ENCODE data around the gene SEMA4B.
"Not testable (repeated sequence)": the region's sequence is repeated elsewhere in the genome, so short reads cannot be mapped to it uniquely, and the experiment has no call there.

The SEMA4B gene

DNA sequence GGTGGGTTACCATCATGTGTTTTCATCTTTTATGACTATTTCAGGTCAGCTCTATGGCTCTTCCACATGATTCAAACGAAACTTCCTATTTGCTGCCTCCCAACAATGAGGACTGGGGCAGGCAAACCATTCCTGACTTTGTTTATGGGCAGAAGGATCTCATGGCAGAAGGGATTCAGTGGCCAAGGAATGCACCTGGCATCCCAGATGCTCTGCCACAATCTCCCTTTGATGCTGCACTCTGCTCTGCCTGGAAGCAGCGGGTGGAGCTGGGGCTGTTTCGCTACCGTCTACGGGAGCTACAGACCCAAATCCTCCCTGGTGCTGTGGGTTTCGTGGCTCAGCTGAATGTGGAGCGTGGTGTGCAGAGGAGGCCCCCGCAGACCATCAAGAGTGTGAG lies 39.7 kb downstream of the SEMA4B start:
- no peaks in the 10 kb centered on the region for H3K27me3 Mint-ChIP-seq
- H3K4me3 Mint-ChIP-seq: no peak overlapping the region
- no peaks in the 10 kb centered on the region for H3K9me3 Mint-ChIP-seq
- H3K4me1 Mint-ChIP-seq (ENCODE audit: low read depth): peaks cover 9% of the 10 kb centered on the region
- H3K36me3 Mint-ChIP-seq (ENCODE audit: low read depth): peaks cover 14% of the 10 kb centered on the region
- no peak overlapping the region for H3K27ac Mint-ChIP-seq

DNA sequence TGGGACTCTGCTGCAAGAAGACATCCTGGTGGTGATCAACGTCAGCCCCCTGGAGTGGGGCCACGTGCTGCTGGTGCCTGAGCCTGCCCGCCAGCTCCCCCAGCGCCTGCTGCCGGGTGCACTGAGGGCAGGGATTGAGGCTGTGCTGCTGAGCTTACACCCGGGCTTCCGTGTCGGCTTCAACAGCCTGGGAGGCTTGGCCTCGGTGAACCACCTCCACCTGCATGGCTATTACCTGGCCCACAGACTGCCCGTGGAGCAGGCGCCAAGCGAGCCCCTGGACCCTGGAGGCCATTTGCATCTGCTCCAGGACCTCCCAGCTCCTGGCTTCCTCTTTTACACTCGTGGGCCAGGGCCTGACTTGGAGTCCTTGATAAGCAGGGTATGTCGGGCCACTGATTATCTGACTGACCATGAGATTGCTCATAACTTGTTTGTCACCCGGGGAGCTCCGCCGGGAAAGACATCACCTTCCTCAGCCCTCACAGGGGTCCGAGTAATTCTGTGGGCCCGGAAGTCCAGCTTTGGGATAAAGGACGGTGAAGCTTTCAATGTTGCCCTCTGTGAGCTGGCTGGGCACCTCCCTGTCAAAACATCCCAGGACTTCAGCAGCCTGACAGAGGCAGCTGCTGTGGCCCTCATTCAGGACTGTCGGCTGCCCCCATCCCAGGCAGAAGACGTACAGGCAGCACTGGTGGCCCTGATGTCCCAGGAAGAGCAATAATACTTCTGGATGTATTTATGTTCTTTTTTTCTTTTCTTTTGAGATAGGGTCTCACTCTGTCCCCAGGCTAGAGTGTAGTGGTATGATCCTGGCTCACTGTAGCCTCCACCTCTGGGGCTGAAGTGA lies 40.4 kb downstream of the SEMA4B start:
- Mint-ChIP-seq H3K36me3 (ENCODE audit: low read depth) (peaks cover 14% of the 10 kb centered on the region), H3K27ac (no peak overlapping the region), H3K4me3 (no peak overlapping the region), H3K27me3 (no peaks in the 10 kb centered on the region), H3K4me1 (ENCODE audit: low read depth) (peaks cover 5% of the 10 kb centered on the region), H3K9me3 (no peaks in the 10 kb centered on the region)

DNA sequence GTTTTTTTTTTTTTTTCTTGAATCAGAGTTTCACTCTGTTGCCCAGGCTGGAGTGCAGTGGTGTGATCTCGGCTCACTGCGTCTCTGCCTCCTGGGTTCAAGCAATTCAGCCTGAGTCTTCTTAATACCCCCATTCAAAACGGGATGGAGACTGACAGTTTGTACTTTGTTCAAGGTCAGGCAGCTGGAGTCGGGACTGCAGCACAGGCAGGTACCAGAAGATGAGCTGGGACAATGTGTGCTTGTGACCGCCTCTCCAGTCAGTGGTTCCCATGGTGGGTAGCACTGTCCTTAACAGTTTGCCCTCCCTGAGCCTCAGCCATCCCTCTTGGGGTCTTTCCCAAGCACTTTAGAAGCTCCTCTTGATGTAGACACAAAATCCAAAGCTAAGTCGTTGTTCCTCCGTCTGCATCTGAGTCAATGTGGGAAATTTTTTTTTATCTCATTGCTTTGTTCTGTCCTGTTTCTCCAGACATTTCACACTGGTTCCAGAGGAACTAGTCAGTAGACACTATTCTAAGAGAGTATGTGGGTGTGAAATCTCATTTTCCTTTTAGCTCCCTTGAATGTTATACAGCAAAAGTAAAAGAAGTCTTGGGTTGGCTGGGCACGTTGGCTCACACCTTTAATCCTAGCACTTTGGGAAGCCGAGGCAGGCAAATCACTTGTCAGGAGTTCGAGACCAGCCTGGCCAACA lies 43.0 kb downstream of the SEMA4B start:
- no peak overlapping the region for H3K4me3 Mint-ChIP-seq
- H3K27me3 Mint-ChIP-seq: no peaks in the 10 kb centered on the region
- peaks cover 10% of the 10 kb centered on the region for H3K4me1 Mint-ChIP-seq (ENCODE audit: low read depth)
- H3K9me3 Mint-ChIP-seq: no peaks in the 10 kb centered on the region
- peaks cover 4% of the 10 kb centered on the region for H3K36me3 Mint-ChIP-seq (ENCODE audit: low read depth)
- no peak overlapping the region for H3K27ac Mint-ChIP-seq

DNA sequence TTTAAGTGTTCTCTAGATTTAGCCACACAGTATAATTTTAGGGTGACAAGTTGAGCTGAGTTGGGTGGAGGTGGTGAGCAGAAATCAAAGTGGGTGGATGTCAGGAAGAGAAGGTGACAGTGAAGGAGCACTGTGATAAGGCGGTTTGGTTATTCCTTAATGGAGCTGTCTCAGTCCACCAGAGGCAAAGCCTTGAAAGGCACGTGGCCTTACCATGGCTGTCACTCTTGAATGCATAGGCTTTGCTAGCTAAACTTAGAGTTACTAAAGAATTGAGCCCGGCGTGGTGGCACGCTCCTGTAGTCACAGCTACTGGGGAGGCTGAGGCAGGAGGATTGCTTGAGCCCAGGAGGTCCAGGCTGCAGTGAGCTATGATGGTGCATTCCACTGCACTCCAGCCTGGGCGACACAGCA lies 47.7 kb downstream of the SEMA4B start:
- Mint-ChIP-seq H3K27me3 (no peaks in the 10 kb centered on the region), H3K4me1 (ENCODE audit: low read depth) (peaks cover 17% of the 10 kb centered on the region), H3K9me3 (no peaks in the 10 kb centered on the region), H3K36me3 (ENCODE audit: low read depth) (no peaks in the 10 kb centered on the region), H3K4me3 (peak overlapping the region; percentile 67), H3K27ac (no peak overlapping the region)

DNA sequence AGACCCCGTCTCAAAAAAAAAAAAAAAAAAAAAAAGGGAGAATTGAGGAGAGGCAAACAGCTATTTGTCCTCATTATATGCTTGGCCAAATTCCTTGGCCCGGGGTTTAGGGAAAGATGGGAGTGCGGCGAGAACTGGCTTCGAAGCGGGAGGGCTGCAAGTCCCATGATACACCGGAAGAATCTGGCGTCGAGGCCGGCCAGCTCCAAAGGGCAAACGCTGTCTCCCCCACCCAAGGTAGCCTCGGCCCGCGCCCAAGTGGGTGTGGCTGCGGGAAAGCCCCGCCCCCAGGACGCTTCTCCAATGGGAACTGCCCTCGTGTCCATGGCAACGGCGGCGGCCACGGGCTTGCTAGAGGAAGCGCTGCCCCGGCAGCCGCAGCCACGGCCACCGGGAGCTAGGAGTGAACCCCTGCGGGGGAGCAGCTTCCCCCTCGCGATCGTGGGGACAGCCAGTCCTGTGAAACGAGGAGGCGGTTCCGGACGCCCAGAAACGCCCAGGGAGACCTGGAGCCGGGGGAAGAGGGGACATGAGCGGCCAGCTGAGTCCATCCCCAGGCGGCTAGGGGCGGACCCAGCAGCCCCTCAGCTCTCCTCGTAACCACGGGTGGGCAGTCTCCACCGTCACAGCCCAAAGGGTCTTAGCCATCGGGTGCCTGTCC lies 48.2 kb downstream of the SEMA4B start, which contains the start of gene TTLL13:
Gene TTLL13, plus strand, starts transcription at position 354 of the 661 bp plus-strand sequence. CDS start 1,075 bp downstream, outside the sequence.
- Mint-ChIP-seq H3K36me3 (ENCODE audit: low read depth) (no peaks in the 10 kb centered on the region), H3K27me3 (no peaks in the 10 kb centered on the region), H3K27ac (no peak within 1 kb of the TSS)

DNA sequence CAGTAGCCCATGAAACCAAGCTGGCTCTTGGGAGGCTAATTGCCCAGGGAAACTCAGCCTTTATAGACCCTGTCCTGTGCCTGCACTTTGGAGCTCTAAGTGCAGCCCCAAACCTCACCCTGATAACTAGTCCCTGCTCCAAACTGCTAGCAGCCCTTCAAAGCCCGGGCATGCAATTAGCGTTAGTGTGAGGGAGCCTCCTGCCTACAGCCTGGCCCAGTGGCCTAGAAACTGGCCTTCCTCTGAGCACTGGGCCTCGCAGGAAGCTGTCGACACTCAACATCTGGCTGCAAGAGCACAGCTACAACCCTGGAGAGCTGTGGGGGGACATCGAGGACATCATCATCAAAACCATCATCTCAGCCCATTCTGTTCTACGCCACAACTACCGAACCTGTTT lies 56.6 kb downstream of the SEMA4B start:
- Mint-ChIP-seq H3K27ac (no peak overlapping the region), H3K27me3 (no peaks in the 10 kb centered on the region), H3K4me1 (ENCODE audit: low read depth) (no peaks in the 10 kb centered on the region), H3K36me3 (ENCODE audit: low read depth) (no peaks in the 10 kb centered on the region), H3K4me3 (no peak overlapping the region), H3K9me3 (no peaks in the 10 kb centered on the region)

More for the DNA sequence above, 48.2 kb downstream of the SEMA4B start, which contains the start of gene TTLL13:
- Mint-ChIP-seq H3K4me3 (peak within 1 kb of the TSS; percentile 67), H3K9me3 (no peaks in the 10 kb centered on the region), H3K4me1 (ENCODE audit: low read depth) (peaks cover 17% of the 10 kb centered on the region)

DNA sequence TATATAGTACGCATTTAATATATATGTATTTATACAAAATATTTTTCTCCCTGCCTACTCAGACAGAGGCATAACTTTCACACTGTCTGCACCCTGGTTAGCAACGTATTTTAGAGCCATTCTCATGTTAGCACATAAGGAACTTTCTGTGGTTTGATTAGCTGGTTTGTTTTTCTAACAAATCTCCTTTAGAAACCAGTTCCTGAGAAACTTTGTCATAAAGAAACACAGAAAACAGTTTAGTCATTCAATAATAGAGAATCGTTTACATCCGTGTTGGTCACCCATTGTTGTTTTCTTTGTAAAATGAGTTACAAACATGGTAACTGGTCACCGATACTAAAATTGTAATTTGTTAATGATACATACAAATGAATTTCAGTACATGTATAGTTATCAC lies 58.4 kb downstream of the SEMA4B start:
- no peak overlapping the region for H3K27ac Mint-ChIP-seq
- H3K4me3 Mint-ChIP-seq: no peak overlapping the region
- peaks cover 10% of the 10 kb centered on the region for H3K4me1 Mint-ChIP-seq (ENCODE audit: low read depth)
- no peaks in the 10 kb centered on the region for H3K27me3 Mint-ChIP-seq
- H3K36me3 Mint-ChIP-seq (ENCODE audit: low read depth): no peaks in the 10 kb centered on the region
- no peaks in the 10 kb centered on the region for H3K9me3 Mint-ChIP-seq

DNA sequence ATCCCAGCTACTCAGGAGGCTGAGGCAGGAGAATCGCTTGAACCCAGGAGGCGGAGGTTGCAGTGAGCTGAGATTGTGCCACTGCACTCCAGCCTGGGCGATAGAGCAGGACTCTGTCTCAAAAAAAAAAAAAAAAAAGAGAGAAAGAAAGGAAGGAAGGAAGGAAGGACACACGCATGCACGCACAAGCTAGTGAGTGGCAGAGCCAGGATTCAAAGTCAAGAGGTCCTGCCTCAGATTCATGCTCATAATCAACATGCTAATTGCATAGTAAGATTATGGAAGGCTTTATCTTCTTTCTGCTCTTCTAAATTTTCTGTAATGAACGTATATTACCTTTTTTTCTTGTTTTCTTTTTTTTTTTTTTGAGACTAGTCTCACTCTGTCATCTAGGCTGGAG lies 59.6 kb downstream of the SEMA4B start:
- H3K27me3 Mint-ChIP-seq; H3K36me3 Mint-ChIP-seq (ENCODE audit: low read depth); H3K9me3 Mint-ChIP-seq; H3K4me3 Mint-ChIP-seq; H3K27ac Mint-ChIP-seq: not testable (repeated sequence)
- H3K4me1 Mint-ChIP-seq (ENCODE audit: low read depth): peaks cover 14% of the 10 kb centered on the region

DNA sequence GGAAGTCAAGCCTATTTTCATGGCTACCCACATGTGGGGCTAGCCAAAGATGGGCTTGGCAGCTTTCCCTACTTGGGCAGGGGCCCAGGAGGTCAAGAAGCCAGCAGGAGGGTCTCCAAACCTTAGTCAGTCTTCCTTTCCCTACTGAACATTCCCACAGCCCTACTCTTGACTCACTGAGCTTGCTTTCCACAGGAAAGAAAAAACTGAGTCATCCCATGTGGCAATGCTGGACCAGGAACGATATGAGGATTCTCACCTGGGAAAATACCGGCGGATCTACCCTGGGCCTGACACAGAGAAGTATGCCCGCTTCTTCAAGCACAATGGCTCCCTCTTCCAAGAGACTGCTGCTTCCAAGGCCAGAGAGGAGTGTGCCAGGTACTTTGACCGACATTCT lies 60.7 kb downstream of the SEMA4B start:
- H3K4me3 Mint-ChIP-seq: no peak overlapping the region
- no peaks in the 10 kb centered on the region for H3K9me3 Mint-ChIP-seq
- H3K27ac Mint-ChIP-seq: no peak overlapping the region
- H3K4me1 Mint-ChIP-seq (ENCODE audit: low read depth): peaks cover 18% of the 10 kb centered on the region
- no peaks in the 10 kb centered on the region for H3K27me3 Mint-ChIP-seq
- H3K36me3 Mint-ChIP-seq (ENCODE audit: low read depth): peaks cover 9% of the 10 kb centered on the region

DNA sequence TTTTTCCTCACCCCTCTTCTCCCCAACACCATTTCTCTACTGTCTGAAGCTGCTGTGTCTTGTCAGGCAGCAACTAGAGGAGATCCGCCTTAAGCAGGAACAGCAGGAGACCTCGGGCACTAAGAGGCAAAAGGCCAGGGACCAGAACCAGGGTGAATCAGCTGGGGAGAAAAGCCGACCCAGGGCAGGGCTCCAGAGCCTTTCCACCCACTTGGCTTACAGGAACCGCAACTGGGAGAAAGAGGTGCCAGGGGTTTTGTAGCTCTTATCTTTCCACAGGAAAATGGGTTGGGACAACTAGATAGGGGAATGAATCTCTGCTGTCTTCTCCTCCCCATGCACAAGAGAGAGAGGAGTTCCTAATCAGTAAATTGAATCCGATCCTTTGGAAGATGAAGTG lies 61.3 kb downstream of the SEMA4B start:
- Mint-ChIP-seq H3K9me3 (no peaks in the 10 kb centered on the region), H3K27me3 (no peaks in the 10 kb centered on the region), H3K36me3 (ENCODE audit: low read depth) (peaks cover 11% of the 10 kb centered on the region), H3K4me1 (ENCODE audit: low read depth) (peaks cover 24% of the 10 kb centered on the region), H3K27ac (no peak overlapping the region), H3K4me3 (no peak overlapping the region)

DNA sequence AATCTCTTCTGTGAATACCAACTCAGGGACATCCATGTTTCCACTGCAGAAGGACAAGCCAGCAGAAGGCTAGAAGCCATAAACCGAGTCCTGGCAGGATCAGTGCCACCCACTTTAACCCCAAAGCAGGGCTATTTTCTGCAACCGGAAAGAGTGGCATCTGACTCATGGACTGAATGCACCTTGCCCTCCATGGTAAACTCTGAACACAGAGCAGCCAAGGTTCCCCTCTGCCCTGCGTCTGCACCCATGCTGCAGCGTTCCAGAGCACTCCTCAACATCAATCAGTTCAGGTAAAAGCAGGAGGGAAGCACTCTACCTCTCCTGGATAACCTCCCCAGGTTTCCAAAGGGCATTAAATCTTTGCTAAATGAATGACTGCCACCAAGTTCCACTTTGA lies 63.5 kb downstream of the SEMA4B start:
- H3K9me3 Mint-ChIP-seq: no peaks in the 10 kb centered on the region
- H3K27ac Mint-ChIP-seq: peak overlapping the region; percentile 99
- peaks cover 42% of the 10 kb centered on the region for H3K4me1 Mint-ChIP-seq (ENCODE audit: low read depth)
- H3K4me3 Mint-ChIP-seq: peak overlapping the region; percentile 98
- peaks cover 24% of the 10 kb centered on the region for H3K36me3 Mint-ChIP-seq (ENCODE audit: low read depth)
- H3K27me3 Mint-ChIP-seq: no peaks in the 10 kb centered on the region

DNA sequence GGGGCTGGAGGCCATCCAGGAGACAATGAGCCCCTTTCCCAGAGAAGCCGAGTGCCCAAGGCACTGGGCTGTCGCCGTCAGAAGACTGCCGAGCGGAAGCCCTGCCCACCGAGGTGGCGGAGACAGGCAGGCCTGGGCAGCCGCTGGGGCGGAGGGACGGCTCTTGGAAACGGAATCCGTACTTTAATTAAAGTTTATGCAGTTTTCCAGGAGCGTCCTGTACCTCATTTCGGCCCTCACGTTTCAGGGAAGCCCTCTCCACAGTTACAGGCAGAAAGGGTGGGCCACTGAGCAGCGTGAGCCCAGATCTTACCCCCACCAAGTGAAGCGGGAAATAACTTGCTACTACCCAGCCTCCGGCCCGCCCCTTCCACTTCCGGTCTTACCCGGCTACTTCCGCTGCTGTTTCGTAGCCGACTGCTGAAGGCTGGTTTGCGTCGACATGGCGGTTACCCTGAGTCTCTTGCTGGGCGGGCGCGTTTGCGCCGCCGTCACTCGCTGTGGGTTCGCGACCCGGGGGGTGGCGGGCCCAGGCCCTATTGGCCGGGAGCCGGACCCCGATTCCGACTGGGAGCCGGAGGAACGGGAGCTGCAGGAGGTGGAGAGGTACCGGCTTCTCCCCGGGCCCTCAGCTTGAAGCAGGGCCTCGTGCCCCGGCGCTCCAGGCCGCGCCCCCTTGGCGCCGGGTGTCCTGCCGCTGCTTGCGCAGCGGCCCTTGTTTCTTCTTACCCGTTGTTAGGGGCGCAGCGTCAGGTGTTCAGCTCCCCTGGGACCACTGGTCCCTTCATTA lies 64.3 kb downstream of the SEMA4B start, which contains the start of gene NGRN:
Gene NGRN, plus strand, starts transcription at position 402 of the 790 bp plus-strand sequence. Its CDS starts 41 bp downstream, at position 443.
- Mint-ChIP-seq H3K4me1 (ENCODE audit: low read depth) (peaks cover 50% of the 10 kb centered on the region), H3K9me3 (no peaks in the 10 kb centered on the region), H3K27me3 (no peaks in the 10 kb centered on the region), H3K36me3 (ENCODE audit: low read depth) (peaks cover 32% of the 10 kb centered on the region), H3K27ac (peak within 1 kb of the TSS; percentile 99), H3K4me3 (peak within 1 kb of the TSS; percentile 98)

DNA sequence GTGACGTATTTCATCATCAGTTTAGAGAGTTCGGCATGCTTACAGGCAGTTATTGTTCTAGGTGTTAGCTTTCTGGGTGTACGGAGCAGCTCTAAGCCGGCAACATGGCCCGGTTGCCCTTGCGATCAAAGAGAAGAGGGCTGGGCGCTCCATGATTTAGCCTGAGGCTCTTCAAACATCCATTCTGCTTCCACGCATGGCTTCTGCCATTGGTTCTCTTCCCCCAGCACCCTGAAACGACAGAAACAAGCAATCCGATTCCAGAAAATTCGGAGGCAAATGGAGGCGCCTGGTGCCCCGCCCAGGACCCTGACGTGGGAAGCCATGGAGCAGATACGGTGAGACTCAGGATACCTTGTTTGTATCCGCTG lies 64.9 kb downstream of the SEMA4B start:
- Mint-ChIP-seq H3K36me3 (ENCODE audit: low read depth) (peaks cover 36% of the 10 kb centered on the region), H3K27ac (peak overlapping the region; percentile 99), H3K4me3 (peak overlapping the region; percentile 98), H3K27me3 (no peaks in the 10 kb centered on the region), H3K9me3 (no peaks in the 10 kb centered on the region), H3K4me1 (ENCODE audit: low read depth) (peaks cover 53% of the 10 kb centered on the region)

DNA sequence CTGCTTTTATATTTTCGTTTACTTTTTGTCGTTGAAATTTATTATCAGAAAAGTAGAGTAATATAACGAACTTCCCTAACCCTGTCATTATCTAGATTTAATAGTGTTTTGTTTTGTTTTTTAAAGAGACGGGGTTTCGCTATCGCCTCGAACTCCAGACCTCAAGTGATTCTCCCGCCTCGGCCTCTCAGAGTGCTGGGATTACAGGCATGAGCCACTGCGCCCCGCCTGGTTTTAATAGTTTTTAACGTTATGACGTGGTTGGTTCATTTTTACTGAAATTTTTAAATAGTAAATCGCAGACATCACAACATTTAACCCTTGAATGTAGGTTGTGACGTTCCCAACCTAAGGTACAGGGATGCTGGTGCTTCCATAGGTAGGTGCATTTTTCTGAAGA lies 65.4 kb downstream of the SEMA4B start:
- H3K27ac Mint-ChIP-seq: peak overlapping the region; percentile 99
- peak overlapping the region; percentile 98 for H3K4me3 Mint-ChIP-seq
- H3K4me1 Mint-ChIP-seq (ENCODE audit: low read depth): peaks cover 58% of the 10 kb centered on the region
- H3K36me3 Mint-ChIP-seq (ENCODE audit: low read depth): peaks cover 39% of the 10 kb centered on the region
- no peaks in the 10 kb centered on the region for H3K9me3 Mint-ChIP-seq
- H3K27me3 Mint-ChIP-seq: no peaks in the 10 kb centered on the region

Data from stimulated activated naive CD8-positive, alpha-beta T cell treated with anti-CD3 and anti-CD28 coated beads, Interleukin-15, Interleukin-2, amounts not matched to agents 100 ng/mL and 50 ng/mL, for 24 hours (primary cell).